ENCODE data around the gene CLEC7A.

The CLEC7A gene

DNA sequence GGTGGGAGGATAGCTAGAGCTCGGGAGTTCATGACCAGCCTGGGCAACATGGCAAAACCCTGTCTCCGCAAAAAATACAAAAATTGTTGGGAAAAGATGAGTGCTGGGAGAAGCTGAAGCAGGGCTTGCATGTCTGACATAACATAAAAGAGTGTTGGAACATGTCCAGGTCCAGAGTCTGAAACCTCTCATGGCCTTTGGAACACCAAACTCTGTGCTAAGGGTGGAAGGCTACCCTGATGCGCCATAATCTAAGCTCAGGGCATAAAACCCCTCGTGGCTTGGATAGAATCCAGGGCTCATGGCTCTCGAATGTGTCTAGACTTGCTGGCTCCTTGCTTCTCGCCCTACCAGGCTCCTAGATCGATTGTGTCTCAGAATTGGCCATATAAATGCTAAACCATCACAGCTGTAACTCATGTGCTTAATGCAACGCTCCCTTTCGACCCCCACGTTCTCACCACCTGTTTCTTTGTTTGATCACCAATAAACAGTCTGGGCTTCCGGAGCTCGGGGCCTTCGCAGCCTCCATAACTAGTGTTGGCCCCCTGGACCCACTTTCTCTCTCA, 6.7 kb upstream of the CLEC7A start:
- DNase-seq, result no peak

DNA sequence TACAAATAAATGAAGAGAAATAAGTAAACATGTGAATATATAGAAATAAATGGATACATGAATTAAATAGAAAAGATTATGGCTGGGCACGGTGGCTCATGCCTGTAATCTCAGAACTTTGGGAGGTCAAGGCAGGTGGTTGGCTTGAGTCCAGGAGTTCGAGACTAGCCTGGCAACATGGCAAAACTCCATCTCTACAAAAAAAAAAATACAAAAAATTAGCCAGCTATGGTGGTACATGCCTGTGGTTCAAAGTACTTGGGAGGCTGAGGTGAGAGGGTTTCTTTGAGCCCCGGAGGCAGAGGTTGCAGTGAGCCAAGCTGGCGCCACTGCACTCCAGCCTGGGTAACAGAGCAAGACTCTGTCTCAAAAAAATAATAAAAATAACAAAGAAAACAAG, 5.1 kb upstream of the CLEC7A start:
- no peak for DNase-seq

DNA sequence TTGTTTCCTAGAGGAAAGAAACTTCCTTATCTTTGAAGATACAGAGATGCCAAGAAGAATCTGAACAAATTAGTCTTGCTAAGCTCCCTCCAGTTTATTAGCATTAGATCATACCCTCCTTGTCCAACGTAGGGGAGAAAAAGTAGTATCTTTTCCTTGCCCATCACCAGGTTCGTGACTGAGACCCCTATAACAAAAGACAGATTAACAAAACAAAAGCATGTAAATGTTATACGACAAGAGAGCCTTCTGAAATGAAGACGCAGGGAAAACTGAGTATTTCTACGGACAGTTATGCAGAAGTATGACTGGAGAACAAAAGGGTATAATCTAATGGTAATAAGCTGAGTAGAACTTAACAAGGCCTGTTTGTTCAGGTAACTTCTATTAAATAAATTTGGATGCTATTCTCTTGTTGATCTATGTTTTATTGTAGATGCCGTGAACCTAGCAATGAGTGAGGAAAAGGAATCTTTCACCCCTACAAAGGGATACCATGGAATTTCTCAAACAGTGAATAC, 2.9 kb upstream of the CLEC7A start:
- no peak for DNase-seq

DNA sequence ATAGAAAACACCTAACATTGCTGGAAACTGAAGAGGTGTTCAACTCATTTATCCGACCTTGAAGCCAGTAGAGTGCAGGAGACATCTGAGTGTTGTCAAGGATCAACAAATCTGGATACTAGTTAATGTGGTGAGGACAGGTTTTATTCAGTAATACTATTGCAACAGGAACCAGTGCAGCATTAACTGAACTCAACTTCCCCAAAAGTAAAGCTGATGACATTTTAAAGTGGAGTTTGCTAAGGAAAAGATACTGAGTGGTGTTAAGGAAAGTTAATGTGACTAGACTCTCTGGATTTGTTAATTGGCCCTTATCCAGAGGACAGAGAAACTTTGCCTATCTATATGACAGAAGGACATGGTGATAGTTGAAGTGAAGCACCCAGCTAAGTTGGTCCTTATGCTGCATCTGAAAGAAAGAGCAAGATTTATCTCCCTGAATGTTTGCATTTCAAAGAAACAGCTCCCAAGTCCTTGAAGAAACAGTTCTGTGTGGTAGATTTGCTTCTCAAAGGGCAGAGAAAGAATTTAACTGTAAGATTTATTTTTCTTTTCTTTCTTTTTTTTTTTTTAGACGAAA, 1.2 kb upstream of the CLEC7A start:
- no peak for DNase-seq

DNA sequence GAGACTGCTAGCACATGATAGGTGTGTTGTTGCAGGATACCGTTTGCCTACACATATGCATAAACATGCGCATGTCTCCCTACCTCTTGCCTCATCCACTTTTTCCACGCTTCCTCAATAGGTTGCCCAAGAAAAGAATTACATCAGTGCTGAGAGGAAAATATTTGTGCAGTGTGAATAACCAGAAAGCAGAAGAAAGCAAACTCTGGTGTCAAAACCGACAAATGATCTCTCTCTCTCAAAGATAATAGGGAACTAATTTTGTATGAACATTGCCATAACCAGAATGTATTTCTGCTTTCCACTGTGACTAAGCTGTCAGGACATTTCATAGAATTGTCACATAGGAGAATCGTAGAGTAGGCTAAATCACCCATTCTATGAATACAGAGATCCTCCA, 1.3 kb downstream of the CLEC7A start:
- DNase-seq, result no peak

DNA sequence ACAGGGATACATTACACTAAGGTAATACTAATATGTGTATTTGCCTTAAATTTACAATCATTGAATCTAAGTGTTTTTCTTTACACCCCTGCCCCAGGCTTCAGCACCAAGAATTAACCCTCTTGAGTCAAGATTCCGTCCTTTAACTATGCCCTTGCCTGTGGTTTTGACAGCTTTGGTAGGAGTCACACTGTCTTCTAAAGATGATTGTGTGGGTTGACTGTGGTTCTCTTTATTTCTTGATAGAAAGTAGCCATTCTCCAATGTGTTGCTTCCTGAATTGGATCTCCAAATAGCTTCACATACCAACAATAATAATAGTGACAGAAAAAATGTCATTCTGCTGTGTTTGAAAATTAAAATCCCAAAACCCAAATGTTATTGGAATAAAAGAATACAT, 3.6 kb downstream of the CLEC7A start:
- no peak for DNase-seq

DNA sequence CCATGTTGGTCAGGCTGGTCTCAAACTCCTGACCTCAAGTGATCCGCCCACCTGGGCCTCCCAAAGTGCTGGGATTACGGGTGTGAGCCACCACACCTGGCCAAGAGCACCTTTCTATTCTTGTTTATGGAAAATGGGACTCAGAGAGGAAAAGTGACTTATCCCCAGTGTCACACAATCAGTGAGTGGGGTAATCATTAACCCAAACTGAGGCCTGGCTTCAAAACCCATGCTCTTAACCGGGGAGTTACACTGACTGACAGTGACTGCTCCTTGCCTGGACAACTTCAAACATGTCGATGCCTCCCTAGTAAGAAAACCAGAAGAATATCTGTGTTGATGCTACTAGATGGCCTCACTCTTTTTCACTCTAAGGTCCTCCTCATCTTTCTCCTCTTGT, 7.3 kb downstream of the CLEC7A start:
- DNase-seq, result no peak

DNA sequence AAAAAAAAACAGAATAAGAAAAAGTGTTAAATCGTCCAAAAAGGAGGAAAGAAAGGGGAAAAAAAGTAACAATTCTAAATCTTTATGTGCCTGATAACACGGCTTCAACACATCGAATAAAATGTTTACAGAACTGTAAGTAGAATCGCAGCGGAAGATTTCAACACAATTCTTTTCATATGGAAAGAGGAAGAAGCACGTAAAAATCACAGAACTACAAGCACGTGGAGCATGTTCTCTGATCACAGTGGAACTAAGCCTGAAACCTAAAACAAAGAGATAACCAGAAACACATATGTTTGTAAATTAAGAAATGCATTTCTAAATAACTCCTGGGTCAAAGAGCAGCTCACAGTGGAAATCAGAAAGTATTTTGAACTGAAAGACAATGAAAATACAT, 8.7 kb downstream of the CLEC7A start:
- no peak for DNase-seq

DNA sequence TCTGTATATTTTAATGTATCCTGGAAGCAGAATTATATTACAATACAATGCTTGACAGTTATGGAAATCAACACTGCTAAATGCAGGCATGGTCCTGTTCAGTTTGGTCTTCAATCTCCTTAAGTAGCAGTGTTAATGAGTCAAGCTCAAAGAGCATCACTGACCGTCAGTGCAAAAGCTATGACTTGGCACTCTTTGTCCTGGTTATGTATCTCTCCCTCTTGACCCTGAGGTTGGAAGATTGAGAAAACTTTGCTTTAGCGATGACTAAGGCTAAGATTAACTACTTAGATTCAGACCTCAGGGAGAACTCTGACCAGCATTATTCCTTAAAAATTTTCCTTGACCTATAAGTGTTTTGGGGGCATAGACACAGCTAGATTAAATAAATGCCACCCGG, 10.9 kb downstream of the CLEC7A start:
- DNase-seq, result no peak

DNA sequence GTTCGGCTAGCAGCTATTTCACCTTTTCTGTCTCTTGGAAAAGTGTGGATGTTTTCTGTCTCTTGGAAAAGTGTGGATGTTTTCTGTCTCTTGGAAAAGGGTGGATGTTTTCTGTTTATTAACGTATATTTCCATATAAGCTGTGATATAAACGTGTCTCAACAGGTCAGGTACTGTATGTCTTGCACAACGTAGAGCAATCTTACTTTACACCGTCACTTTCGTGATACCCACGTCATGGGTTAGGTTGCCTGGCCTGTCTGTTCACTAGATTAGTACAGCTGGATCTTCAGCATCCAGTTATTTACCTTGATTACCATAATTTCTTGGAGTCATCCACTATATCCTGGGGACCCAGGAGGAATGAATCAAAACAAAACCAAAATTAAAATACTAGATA, 14.1 kb downstream of the CLEC7A start:
- no peak for DNase-seq

DNA sequence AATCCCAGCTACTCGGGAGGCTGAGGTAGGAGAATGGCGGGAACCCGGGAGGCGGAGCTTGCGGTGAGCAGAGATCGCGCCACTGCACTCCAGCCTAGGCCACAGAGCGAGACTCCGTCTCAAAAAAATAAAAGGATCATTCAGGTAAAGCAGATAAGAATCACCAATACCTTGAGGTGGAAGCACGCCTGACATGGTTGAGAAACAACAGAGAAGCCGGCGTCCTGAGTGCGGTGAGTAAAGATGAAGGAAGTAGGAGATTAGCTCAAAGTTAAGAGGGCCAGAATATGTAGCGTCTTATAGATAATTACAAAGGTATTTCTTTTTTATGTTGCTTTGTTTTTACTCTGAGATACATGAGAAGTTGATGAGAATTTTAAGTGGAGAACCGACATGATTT, 14.7 kb downstream of the CLEC7A start:
- DNase-seq, result no peak

DNA sequence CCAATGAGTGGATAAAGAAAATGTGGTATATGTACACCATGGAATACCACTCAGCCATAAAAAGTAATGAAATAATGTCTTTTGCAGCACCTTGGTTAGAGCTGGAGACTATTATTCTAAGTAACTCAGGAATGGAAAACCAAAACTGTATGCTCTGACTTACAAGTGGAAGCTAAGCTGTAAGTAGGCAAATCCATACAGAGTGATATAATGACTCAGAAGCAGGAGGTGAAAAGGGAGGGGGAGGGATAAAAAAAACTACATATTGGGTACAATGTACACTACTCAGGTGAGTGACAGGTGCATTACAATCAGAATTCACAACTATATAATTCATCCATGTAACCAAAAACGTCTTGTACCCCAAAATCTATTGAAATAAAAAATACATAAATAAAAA, 16.1 kb downstream of the CLEC7A start:
- no peak for DNase-seq

DNA sequence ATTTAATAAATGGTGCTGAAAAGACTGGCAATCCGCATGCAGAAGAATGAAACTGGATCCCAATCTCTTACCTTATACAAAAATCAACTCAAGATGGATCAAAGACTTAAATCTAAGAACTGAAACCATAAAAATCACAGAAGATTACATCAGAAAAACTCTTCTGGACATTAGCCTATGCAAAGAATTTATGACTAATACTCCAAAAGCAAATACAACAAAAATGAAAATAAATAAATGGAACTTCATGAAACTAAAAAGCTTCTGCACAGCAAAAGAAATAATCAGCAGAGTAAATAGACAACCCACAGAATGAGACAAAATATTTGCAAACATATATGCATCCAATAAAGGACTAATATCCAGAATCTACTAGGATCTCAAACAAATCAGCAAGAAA, 16.9 kb downstream of the CLEC7A start:
- DNase-seq, result no peak

DNA sequence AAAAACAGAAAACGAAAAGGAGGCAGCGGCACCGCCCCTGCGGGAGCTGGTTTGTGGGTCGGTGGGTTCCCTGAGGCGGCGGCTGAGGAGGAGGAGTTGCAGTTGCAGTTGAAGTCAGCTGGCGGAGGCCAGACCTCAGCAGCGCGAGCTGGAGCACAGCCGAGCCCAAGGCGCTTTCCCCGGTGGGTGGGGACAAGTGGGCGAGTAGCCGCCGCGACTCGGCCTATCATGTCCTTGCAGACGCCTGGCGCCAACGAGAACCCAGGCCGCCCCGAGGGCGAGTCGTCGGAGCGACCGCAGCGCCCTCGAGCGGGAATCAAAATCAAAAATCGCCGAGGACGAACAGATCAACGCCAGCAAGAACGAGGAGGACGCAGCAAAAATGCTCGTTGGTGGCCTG, 18.5 kb downstream of the CLEC7A start:
- DNase-seq, result no peak

DNA sequence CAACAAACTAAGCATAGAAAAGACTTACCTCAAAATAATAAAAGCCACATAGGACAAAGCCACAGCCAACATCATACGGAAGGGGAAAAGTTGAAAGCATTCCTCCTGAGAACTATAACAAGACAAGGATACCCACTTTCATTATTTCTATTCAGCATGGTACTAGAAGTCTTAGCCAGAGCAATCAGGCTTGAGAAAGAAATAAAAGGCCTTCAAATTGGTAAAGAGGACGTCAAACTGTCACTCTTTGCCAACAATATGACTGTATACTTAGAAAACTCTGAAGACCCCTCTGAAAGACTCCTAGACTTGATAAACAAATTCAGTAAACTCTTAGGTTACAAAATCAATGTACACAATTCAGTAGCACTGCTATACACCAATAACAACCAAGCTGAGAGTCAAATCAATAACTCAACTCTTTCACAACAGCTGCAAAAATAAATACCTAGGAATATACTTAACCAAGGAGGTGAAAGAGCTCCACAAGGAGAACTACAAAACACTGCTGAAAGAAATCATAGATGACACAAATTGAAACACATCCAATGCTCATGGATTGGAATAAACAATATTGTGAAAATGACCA, 19.6 kb downstream of the CLEC7A start:
- DNase-seq, result no peak

DNA sequence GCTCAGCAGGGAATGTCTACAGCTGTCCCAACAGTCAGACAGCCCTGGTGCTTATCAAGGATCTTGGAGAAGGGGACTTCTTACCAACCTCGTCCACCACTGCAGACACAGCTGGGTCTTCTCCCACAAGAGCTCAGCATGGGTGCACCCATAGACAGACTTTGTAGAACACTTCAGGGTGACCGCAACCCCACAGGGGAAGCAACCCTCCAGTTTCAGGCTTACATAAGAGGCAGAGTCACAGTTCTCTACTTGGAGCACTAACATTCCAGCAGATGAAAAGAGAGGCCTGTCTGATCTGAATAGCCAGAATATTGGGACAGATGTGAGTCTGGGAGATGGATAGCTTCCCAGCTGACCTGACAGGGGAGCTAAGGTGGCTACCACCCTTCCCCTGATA, 27.7 kb downstream of the CLEC7A start:
- no peak for DNase-seq

DNA sequence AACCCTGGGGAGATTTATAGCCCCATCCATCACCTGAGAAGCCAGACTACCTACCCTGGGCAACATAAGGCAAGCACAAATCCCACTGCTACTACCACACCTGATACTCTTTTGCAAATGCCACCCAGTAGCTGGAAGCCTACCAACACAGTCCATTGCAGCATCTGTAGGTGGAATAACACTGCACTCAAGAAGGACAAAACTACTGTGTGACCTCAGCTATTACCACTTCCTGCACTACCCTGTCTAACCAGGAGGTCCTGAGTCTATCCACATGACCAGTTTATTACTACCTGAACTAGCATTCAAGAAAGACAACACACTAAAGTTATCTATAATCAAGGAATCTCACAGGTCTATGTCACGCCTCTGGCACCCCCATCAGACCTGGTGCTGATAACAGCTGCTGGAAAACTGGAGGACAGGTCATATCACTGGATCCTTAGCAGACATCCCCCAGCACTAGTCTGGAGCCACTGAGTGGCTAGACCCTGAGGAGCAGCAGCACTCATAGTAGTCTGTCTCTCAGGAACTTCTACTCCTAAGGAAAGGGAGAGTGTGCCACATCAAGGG, 28.3 kb downstream of the CLEC7A start:
- DNase-seq, result no peak

DNA sequence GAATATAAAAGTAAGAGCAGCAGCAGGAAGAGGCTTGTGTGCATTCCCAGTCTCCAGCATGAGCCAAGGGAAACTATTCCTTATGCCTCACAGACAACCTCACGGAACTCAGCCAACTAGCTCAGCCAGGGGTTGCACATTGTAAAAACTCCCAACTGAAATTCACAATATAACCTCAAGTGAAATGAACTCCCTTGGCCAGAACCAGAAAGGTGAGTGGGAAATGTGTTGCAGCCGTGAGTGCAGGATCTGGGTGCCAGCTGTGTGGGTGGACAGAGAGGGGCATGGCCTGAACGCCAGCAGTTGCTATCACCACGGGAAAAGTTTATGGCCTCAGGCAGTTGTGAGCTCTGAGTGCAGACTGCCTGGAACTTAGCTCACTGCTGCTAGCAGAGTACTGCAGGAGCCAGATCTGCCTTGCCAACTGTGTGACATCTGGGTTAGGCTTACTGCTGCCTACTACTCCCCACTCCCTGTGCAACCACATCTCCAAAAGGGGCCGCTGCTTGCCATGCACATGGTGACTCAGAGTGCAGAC, 28.9 kb downstream of the CLEC7A start:
- no peak for DNase-seq

DNA sequence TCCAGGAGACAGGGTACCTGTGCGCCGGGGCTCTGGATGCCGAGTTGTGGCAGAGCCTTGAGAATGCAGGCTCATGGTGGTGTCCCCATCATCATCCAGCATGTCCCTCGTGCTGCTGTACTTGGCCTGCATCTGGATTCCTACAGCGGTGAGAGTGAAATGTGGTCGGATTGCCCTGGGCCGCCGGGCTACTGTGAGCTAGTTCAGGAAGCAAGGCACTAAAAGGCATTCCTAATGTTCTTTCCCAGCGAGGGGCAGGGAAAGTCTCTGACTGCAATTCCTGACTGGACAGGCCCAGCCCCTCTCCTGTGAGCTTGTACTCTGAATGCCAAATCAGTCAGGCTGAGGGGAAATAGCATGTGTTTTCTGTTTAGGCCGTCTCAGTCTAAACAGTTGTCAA, 31.2 kb downstream of the CLEC7A start, which contains the start of gene CLEC1A:
Gene CLEC1A (minus strand): TSS at position 195 of the 400 bp plus-strand sequence. CDS start 63 bp downstream, at position 132.
- DNase-seq, result no peak

DNA sequence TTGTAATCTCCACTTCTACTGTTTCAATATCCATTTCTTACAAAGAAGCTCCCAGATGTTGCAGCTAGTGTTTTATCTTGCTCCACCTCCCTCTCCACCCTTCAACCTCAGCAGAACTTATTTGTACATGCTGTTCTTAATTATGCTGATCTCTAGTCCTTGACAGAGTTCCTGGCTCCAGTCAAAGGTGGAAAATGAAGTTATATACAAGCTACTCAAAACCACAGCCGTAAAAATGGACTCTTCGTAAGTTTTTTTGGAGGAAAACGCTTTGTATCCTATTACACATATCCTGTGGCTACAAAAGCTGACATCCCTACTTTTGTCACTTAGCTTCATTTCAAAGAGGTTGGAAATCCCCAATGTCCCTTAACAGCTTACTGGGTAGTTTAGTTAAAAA, 32.5 kb downstream of the CLEC7A start:
- DNase-seq, result no peak

DNA sequence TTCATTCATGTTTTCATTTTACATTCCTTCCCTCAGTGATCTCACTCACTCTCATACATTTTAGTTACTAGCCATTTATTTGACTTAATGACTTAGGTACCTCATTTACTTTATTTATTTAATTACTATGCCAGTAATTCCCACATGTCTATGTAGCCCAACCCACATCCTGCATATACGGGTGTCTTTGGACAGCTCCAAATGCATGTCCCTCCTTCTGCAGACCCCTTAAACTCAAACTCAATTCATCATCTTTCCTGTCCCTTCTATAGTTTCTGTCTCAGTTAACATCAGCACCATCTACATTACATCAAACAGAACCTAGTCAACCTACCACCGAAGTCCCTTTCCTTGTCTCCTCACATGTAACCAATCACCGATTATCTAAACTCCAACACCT, 34.0 kb downstream of the CLEC7A start:
- DNase-seq, result no peak

DNA sequence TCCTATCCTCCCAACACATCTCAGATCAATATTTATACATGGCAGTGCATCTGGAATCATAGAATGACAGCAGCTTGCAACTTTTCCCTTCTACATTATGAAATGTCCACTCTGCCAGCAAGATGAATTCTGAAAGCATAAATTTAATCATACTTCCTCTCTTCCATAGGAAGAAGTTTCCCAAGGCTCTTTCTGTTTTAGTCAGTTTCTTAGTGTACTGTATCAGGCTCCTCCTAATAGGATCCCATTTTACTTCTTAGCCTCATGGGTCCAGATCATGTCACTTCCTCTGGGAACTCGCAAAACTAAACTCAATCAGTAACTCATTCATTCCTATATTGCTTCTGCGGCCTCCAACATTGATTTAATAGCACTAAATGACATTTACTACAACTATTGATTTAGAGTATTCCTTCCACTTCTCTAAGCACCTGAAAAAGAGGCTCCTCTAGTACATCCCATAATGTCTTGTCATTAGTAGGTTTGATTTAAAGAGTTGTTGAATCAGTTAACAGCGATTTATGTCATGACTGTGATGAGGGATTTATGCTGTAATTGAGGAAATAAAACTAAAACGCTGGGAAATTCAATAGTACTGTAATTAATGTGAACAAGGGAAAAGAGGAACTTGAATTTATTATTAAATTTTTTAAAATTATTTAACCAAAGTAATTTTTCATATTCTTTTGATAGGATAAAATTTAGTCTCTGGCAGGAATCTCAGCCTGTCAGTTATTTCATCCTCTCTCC, 35.2 kb downstream of the CLEC7A start:
- no peak for DNase-seq

Measured in activated gamma-delta T cell (primary cell).